Measurements from ENCODE around the gene HECA. TPM values are rescaled to one million over a fixed set of nuclear protein-coding genes. Genes with fewer than 3 reads are reported as not detected.

Gene HECA
- total RNA-seq (2022; extraction: Qiagen RNA extraction; ENCODE audit: low read depth) = 1.1 to 2.1 TPM (median 1.9 TPM) in 5 replicates

GRCh38 chr6:139134817-139135577, at the start of gene HECA:
Gene HECA (plus strand): TSS chr6:139135080. CDS start chr6:139135397, 317 bp downstream.

Other genes starting within 250 kb of the HECA start
- 25.4 to 30.6 TPM (median 28.3 TPM) in 5 replicates for gene REPS1, start 146.8 kb upstream of the HECA start, total RNA-seq (2022; extraction: Qiagen RNA extraction; ENCODE audit: low read depth)
- gene ABRACL, start 106.3 kb upstream of the HECA start, total RNA-seq (2022; extraction: Qiagen RNA extraction; ENCODE audit: low read depth) = 48.5 to 61.6 TPM (median 48.8 TPM) in 5 replicates
- not detected in 5 replicates for gene TXLNB, start 156.9 kb downstream of the HECA start, total RNA-seq (2022; extraction: Qiagen RNA extraction; ENCODE audit: low read depth)
- gene CITED2, start 239.6 kb downstream of the HECA start, total RNA-seq (2022; extraction: Qiagen RNA extraction; ENCODE audit: low read depth) = 15.7 to 30.3 TPM (median 22.9 TPM) in 5 replicates

Data from A549 treated with GW870086 at 1 μM for 4 hours (cell line).